Measurements from ENCODE around the gene MAGED2. TPM values are rescaled to one million over a fixed set of nuclear protein-coding genes. Genes with fewer than 3 reads are reported as not detected.

The MAGED2 gene
- polyA plus RNA-seq, 3 donors: 38.3 to 43.5 (median 39.1) TPM

DNA sequence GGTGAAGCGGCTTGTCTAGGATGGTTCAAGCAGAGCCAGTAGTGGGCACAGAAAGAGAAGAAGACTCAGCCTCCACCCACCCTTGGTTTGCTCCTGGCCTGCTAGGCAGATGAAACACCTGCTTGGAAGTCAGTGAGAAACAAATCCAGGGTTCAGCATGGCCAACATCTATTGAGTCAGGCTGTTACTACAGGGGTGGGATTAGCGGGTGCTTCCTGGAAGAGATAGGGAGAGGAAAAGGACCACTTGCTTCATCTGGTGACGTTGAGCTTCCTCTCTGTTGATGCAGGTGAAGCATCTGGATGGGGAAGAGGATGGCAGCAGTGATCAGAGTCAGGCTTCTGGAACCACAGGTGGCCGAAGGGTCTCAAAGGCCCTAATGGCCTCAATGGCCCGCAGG lies 3.0 kb downstream of the MAGED2 start:
- peaks cover 0 to 8% (median 4%) of the 10 kb centered on the region in 3 donors for H3K27me3 Mint-ChIP-seq (ENCODE audit: low read depth in 3 of 3)
- Histone ChIP-seq H3K9me3 (replicated peaks in 1 of 2; ENCODE audit: control insufficient read depth in 1 of 2, insufficient read depth in 1 of 2, low read length in 2 of 2) (no peaks in the 10 kb centered on the region), H2AFZ (ENCODE audit: insufficient read depth, low read depth, low read length, poor library complexity, severe bottlenecking) (no peak overlapping the region), H3K4me3 (replicated peaks in 1 of 3; ENCODE audit: low read depth in 2 of 3, low read length in 3 of 3) (no peak overlapping the region), H3K4me1 (ENCODE audit: control insufficient read depth in 1 of 2, insufficient read depth in 2 of 2, low read length in 2 of 2) (peaks cover 15 to 19% of the 10 kb centered on the region in 2 donors), H3K9ac (ENCODE audit: insufficient read depth, low read length, poor library complexity, severe bottlenecking) (no peak overlapping the region), H3K36me3 (replicated peaks in 1 of 2; ENCODE audit: control insufficient read depth in 1 of 2, insufficient read depth in 2 of 2, low read length in 2 of 2) (peaks cover 22 to 42% of the 10 kb centered on the region in 2 donors), H3K27ac (ENCODE audit: low read depth in 1 of 2, low read length in 2 of 2) (no peak overlapping the region), H3K27me3 (ENCODE audit: control insufficient read depth in 2 of 2, insufficient read depth in 2 of 2, low read length in 2 of 2) (no peaks in the 10 kb centered on the region), H3K79me2 (ENCODE audit: insufficient read depth, low read length) (peaks cover 6% of the 10 kb centered on the region), H3K4me2 (replicated peaks; ENCODE audit: extremely low read depth, low read length, poor library complexity, severe bottlenecking) (no peak overlapping the region), H4K20me1 (ENCODE audit: insufficient read depth, low read length) (no peaks in the 10 kb centered on the region)
- peaks cover 0 to 5% (median 2%) of the 10 kb centered on the region in 7 donors for H3K9me3 Mint-ChIP-seq
- H3K36me3 Mint-ChIP-seq: peaks cover 23 to 29% of the 10 kb centered on the region in 2 donors
- TF ChIP-seq, protein P1, sequence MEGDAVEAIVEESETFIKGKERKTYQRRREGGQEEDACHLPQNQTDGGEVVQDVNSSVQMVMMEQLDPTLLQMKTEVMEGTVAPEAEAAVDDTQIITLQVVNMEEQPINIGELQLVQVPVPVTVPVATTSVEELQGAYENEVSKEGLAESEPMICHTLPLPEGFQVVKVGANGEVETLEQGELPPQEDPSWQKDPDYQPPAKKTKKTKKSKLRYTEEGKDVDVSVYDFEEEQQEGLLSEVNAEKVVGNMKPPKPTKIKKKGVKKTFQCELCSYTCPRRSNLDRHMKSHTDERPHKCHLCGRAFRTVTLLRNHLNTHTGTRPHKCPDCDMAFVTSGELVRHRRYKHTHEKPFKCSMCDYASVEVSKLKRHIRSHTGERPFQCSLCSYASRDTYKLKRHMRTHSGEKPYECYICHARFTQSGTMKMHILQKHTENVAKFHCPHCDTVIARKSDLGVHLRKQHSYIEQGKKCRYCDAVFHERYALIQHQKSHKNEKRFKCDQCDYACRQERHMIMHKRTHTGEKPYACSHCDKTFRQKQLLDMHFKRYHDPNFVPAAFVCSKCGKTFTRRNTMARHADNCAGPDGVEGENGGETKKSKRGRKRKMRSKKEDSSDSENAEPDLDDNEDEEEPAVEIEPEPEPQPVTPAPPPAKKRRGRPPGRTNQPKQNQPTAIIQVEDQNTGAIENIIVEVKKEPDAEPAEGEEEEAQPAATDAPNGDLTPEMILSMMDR (IDR thresholded peaks at IDR 0.05): no peak
- intact Hi-C loops (cut with micrococcal nuclease): loop anchor here in 1 of 2 donors (10.0 kb wide), 2 partner anchors 184 to 766 kb away; partner anchors contain the start of genes PFKFB1 and PHF8
- H3K27ac Mint-ChIP-seq: peak overlapping the region in 1 of 7 donors; percentile 42
- no peak overlapping the region for H3K4me3 Mint-ChIP-seq
- WGBS (ENCODE audit: insufficient coverage): 95% methylated on average over 3 of the region's 5 CpGs
- DNase-seq: no peak
- H3K4me1 Mint-ChIP-seq: peaks cover 20% of the 10 kb centered on the region

DNA sequence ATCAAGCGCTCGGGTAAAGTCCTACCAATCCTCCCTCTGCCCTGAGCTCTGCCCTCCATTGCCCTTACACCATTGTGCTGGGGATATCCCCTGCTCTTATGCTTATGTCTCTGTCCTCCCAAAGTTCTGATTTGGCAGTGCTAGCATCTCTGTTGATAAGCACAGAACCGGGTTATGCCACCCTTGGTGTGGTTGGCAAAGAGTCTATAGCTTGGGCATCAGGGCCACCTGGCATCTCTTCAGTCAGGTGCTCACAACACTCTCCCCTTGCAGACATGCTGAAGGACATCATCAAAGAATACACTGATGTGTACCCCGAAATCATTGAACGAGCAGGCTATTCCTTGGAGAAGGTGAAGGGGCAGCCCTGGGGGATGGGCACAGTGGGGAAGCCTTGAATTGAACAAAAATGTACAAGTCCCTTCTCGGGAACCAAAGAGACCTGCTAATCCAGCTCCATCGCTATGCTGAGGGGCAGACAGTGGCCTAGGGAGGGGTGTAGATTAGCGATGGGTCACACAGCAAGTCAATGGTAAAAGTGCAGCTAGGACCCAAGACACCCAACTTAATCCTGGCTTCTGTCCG lies 3.8 kb downstream of the MAGED2 start:
- Histone ChIP-seq H3K36me3 (replicated peaks in 1 of 2; ENCODE audit: control insufficient read depth in 1 of 2, insufficient read depth in 2 of 2, low read length in 2 of 2) (peaks cover 25 to 51% of the 10 kb centered on the region in 2 donors), H3K27me3 (ENCODE audit: control insufficient read depth in 2 of 2, insufficient read depth in 2 of 2, low read length in 2 of 2) (no peaks in the 10 kb centered on the region), H3K4me1 (ENCODE audit: control insufficient read depth in 1 of 2, insufficient read depth in 2 of 2, low read length in 2 of 2) (peaks cover 15 to 19% of the 10 kb centered on the region in 2 donors), H3K9me3 (replicated peaks in 1 of 2; ENCODE audit: control insufficient read depth in 1 of 2, insufficient read depth in 1 of 2, low read length in 2 of 2) (no peaks in the 10 kb centered on the region), H3K4me3 (replicated peaks in 1 of 3; ENCODE audit: low read depth in 2 of 3, low read length in 3 of 3) (no peak overlapping the region), H3K4me2 (replicated peaks; ENCODE audit: extremely low read depth, low read length, poor library complexity, severe bottlenecking) (no peak overlapping the region), H3K9ac (ENCODE audit: insufficient read depth, low read length, poor library complexity, severe bottlenecking) (no peak overlapping the region), H2AFZ (ENCODE audit: insufficient read depth, low read depth, low read length, poor library complexity, severe bottlenecking) (no peak overlapping the region), H3K79me2 (ENCODE audit: insufficient read depth, low read length) (peaks cover 6% of the 10 kb centered on the region), H3K27ac (ENCODE audit: low read depth in 1 of 2, low read length in 2 of 2) (no peak overlapping the region), H4K20me1 (ENCODE audit: insufficient read depth, low read length) (no peaks in the 10 kb centered on the region)
- Mint-ChIP-seq H3K9me3 (peaks cover 0 to 5% (median 2%) of the 10 kb centered on the region in 7 donors), H3K4me3 (no peak overlapping the region), H3K4me1 (peaks cover 20% of the 10 kb centered on the region), H3K27ac (peak overlapping the region in 2 of 7 donors; percentile 4 to 30), H3K36me3 (peaks cover 29 to 38% of the 10 kb centered on the region in 2 donors), H3K27me3 (ENCODE audit: low read depth in 3 of 3) (peaks cover 1 to 7% (median 4%) of the 10 kb centered on the region in 3 donors)
- WGBS (ENCODE audit: insufficient coverage): 90% methylated on average over 2 of the region's 9 CpGs
- DNase-seq: no peak
- TF ChIP-seq, protein P1 (IDR thresholded peaks at IDR 0.05): no peak
- intact Hi-C loops (cut with micrococcal nuclease): loop anchor here in 1 of 2 donors (10.0 kb wide), 2 partner anchors 183 to 767 kb away; partner anchors contain the start of genes PFKFB1 and PHF8
